Measurements from ENCODE around the gene MOB3C. TPM values are rescaled to one million over a fixed set of nuclear protein-coding genes. Genes with fewer than 3 reads are reported as not detected.

MOB3C gene
- polyA plus RNA-seq, 1 of the 3 experiments (the other 2 are of a cell fraction), result 8.6 TPM

- Histone ChIP-seq H3K9me2 (no peaks in the 10 kb centered on the region), H3K27ac (ENCODE audit: low read depth in 2 of 2, low read length in 1 of 2) (peak overlapping the region; percentile 45 to 66; a peak in 3 of 4 replicates), H3K9ac (no peak overlapping the region), H3K4me3 (ENCODE audit: low read depth in 2 of 2, low read length in 1 of 2) (no peak overlapping the region), H3K4me2 (peak overlapping the region; percentile 45; the same call in 1 of the 2 replicates), H3K36me3 (replicated peaks in 1 of 2; ENCODE audit: control insufficient read depth in 1 of 2, insufficient read depth in 2 of 2, low read length in 1 of 2) (peaks cover 9 to 20% of the 10 kb centered on the region in 2 experiments), H2AFZ (ENCODE audit: low read depth) (no peak overlapping the region), H3K4me1 (ENCODE audit: control insufficient read depth in 1 of 2, insufficient read depth in 2 of 2, low read depth in 1 of 2, low read length in 1 of 2) (peaks cover 3 to 7% of the 10 kb centered on the region in 2 experiments), H3K27me3 (ENCODE audit: insufficient read depth) (no peaks in the 10 kb centered on the region), H3K9me3 (no peaks in the 10 kb centered on the region), H3K79me2 (ENCODE audit: insufficient read depth) (no peaks in the 10 kb centered on the region), H3F3A (replicated peaks; ENCODE audit: insufficient read depth) (peaks cover 23% of the 10 kb centered on the region), H4K20me1 (ENCODE audit: insufficient read depth) (no peaks in the 10 kb centered on the region)
- TF ChIP-seq PBX3 (IDR thresholded peaks at IDR 0.05) (peak; percentile 93), ZBTB33 (IDR thresholded peaks at IDR 0.05; ENCODE audit: borderline replicate concordance, low read depth) (peak; percentile 23; the same call in 1 of the 2 replicates), CHD2 (IDR thresholded peaks at IDR 0.05; ENCODE audit: low read length, partially characterized antibody) (no peak), JUND (IDR thresholded peaks at IDR 0.05) (peak; percentile 77), MXI1 (IDR thresholded peaks at IDR 0.05; ENCODE audit: low read depth, low read length) (no peak), FOSL2 (IDR thresholded peaks at IDR 0.05; ENCODE audit: borderline replicate concordance, low read depth) (peak; percentile 80; the same call in 1 of the 2 replicates), GABPA (IDR thresholded peaks at IDR 0.05; ENCODE audit: low read depth) (no peak), USF1 (IDR thresholded peaks at IDR 0.05; ENCODE audit: borderline replicate concordance, low read depth) (no peak), IRF3 (IDR thresholded peaks at IDR 0.05; ENCODE audit: low read depth, low read length) (no peak), MAX (IDR thresholded peaks at IDR 0.05; ENCODE audit: low read depth) (peak; percentile 67), POLR2AphosphoS5 (IDR thresholded peaks at IDR 0.05; ENCODE audit: low read depth, low read length) (peak; percentile 49; the same call in 1 of the 2 replicates), MEF2A (IDR thresholded peaks at IDR 0.05; ENCODE audit: borderline replicate concordance, low read depth) (no peak), EP300 (IDR thresholded peaks at IDR 0.05; ENCODE audit: borderline replicate concordance in 1 of 2, low read depth in 1 of 2, low read length in 1 of 2) (peak; percentile 29 to 59; a peak in 2 of 4 replicates), NFIC (IDR thresholded peaks at IDR 0.05; ENCODE audit: borderline replicate concordance) (peak; percentile 89), TCF12 (IDR thresholded peaks at IDR 0.05) (peak; percentile 80), RXRA (IDR thresholded peaks at IDR 0.05; ENCODE audit: borderline replicate concordance, low read depth) (peak; percentile 59; the same call in 1 of the 2 replicates), TEAD4 (IDR thresholded peaks at IDR 0.05; ENCODE audit: borderline replicate concordance, insufficient read depth) (peak; percentile 64; the same call in 1 of the 2 replicates), CTCF (IDR thresholded peaks at IDR 0.05) (no peak), FOXM1 (IDR thresholded peaks at IDR 0.05; ENCODE audit: low read depth) (no peak), TAF1 (IDR thresholded peaks at IDR 0.05; ENCODE audit: borderline replicate concordance, low read depth, low read length) (no peak)
- POLR2A ChIA-PET, result no interaction called here
- no peak for DNase-seq
- CTCF ChIA-PET, result interaction anchor here (1.1 kb wide), 1 partner anchor 11 kb away, joined by 4 read pairs; no protein-coding TSS in a partner anchor
Measured at GRCh38 chr1:46643368-46643775, 26.8 kb upstream of the MOB3C start.
